Stimulated activated CD4-positive, alpha-beta T cell treated with anti-CD3 and anti-CD28 coated beads, Interleukin-1b, Interleukin-23, amount 100 ng/mL, for 24 hours (primary cell): ENCODE results near the gene SLC38A2.

Source experiments
- DNase-seq, 4 experiments: peaks; one replicate each; pipeline ENCODE4 v3.0.0-alpha.2; 2020; ENCODE audit warnings: low read depth in 4 of 4, low spot score in 1 of 4

SLC38A2 gene

GRCh38 chr12:46362895-46363581, 9.5 kb downstream of the SLC38A2 start:
- no peak for DNase-seq

- no peak for DNase-seq
Measured at GRCh38 chr12:46361667-46362034, 10.9 kb downstream of the SLC38A2 start.

GRCh38 chr12:46360908-46361666, 11.5 kb downstream of the SLC38A2 start:
- DNase-seq: no peak

GRCh38 chr12:46360370-46360769, 12.2 kb downstream of the SLC38A2 start:
- no peak for DNase-seq

- no peak for DNase-seq
Measured at GRCh38 chr12:46359667-46360280, 12.8 kb downstream of the SLC38A2 start.

GRCh38 chr12:46358791-46359666, 13.5 kb downstream of the SLC38A2 start:
- DNase-seq: no peak

- no peak for DNase-seq
Measured at GRCh38 chr12:46358325-46358700, 14.3 kb downstream of the SLC38A2 start.

- no peak for DNase-seq
Measured at GRCh38 chr12:46357438-46358324, 14.9 kb downstream of the SLC38A2 start.

GRCh38 chr12:46356655-46357437, 15.7 kb downstream of the SLC38A2 start:
- no peak for DNase-seq

- DNase-seq: no peak
Measured at GRCh38 chr12:46354802-46355199, 17.8 kb downstream of the SLC38A2 start.

GRCh38 chr12:46354111-46354801, 18.3 kb downstream of the SLC38A2 start:
- DNase-seq: no peak

- DNase-seq: no peak
Measured at GRCh38 chr12:46351886-46352650, 20.5 kb downstream of the SLC38A2 start.

GRCh38 chr12:46351138-46351537, 21.4 kb downstream of the SLC38A2 start:
- no peak for DNase-seq

- no peak for DNase-seq
Measured at GRCh38 chr12:46349253-46349652, 23.3 kb downstream of the SLC38A2 start.

- DNase-seq: no peak
Measured at GRCh38 chr12:46343118-46343852, 29.3 kb downstream of the SLC38A2 start.

GRCh38 chr12:46342562-46343033, 30.0 kb downstream of the SLC38A2 start:
- DNase-seq: no peak

GRCh38 chr12:46339051-46339450, 33.5 kb downstream of the SLC38A2 start:
- no peak for DNase-seq
